HG02623 (cell line): ENCODE measurements around the gene LYPD6.

Experiments used
- ATAC-seq: cut with Tn5 transposase; IDR thresholded peaks from one replicate; pipeline ENCODE4 v1.9.1; 2021; ENCODE audit warnings: moderate library complexity; ENCODE audit not compliant: unreplicated experiment

Gene LYPD6

GRCh38 chr2:149346272-149346671 is 15.9 kb downstream of the LYPD6 start:
- ATAC-seq, result no peak

DNA sequence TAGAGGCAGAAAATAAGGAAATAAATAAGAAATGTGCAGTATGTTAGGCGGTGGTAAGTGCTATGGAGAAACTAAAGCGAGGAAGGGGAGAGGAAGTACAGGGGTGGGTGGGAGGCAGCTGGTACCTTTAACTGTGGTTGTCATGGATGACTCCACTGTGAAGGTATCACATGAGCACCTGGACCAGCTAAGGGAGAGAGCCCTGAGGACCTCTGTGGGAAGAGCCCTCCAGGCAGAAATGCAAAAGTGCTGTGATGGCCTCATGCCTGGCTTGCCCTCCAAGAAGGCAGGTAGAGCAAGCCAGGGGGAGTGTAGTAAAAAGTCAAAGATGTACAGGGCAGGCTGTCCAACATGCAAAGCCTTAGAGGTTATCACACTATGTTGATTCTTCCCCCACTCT is 17.9 kb downstream of the LYPD6 start:
- no peak for ATAC-seq

DNA sequence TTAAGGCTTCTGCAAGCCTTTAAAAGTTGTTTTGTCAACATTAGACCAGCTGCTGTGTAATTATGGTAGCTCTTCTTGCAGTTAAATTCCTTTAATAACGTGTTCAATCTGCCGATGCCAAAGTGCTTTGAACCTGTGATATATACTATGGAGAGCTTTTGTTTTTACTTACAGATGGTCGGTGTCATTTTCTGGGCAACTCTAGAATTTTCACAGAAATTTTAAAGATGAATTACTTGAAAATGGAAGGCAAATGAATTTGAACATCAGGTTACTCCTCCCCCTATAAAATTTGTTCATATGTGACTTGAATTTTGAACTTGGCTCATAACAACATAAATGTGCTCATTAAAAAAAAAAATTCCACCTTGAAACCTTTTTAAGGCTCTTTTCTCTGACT is 23.0 kb downstream of the LYPD6 start:
- ATAC-seq, result no peak

GRCh38 chr2:149355716-149356422 is 25.5 kb downstream of the LYPD6 start:
- ATAC-seq, result no peak

GRCh38 chr2:149357058-149357457 is 26.7 kb downstream of the LYPD6 start:
- ATAC-seq, result no peak

GRCh38 chr2:149360106-149360505 is 29.7 kb downstream of the LYPD6 start:
- ATAC-seq, result no peak

DNA sequence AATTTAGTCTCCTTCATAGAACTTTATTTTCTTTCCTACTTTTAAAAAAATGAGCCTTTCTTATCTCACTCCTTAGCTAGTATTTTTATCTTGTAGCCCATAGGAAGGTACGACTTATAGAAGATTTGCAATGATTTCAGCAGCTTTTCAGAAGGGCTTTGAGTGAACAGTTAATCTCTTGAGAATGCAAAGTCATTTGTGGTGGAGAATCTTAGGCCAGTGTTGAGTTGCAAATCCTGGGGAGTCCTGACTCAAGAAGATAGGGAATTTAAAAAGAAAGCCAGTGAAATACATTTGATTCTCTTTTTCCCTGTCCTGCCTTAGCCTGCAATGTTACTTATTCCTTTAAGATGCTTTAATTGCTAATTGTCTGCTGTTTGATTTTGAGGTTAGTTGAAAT is 33.6 kb downstream of the LYPD6 start:
- ATAC-seq, result no peak

DNA sequence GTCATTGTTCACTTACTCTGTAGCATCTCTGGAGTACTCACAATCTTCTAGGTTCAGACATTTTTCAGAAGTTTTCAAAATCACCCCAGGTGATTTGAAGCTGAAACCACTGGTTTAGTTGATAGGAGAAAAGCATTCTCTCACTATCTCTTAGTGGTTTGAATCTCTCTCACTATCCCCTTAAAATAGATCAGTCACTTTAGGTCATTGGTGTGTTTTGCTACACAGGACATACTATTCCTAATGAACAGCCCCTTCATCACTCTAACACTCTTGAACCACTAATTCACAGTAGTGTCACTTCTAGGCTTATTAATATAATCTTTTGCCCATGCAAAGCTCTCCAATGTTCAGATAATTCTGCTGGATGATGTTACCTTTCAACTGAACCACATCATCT is 34.5 kb downstream of the LYPD6 start:
- no peak for ATAC-seq

DNA sequence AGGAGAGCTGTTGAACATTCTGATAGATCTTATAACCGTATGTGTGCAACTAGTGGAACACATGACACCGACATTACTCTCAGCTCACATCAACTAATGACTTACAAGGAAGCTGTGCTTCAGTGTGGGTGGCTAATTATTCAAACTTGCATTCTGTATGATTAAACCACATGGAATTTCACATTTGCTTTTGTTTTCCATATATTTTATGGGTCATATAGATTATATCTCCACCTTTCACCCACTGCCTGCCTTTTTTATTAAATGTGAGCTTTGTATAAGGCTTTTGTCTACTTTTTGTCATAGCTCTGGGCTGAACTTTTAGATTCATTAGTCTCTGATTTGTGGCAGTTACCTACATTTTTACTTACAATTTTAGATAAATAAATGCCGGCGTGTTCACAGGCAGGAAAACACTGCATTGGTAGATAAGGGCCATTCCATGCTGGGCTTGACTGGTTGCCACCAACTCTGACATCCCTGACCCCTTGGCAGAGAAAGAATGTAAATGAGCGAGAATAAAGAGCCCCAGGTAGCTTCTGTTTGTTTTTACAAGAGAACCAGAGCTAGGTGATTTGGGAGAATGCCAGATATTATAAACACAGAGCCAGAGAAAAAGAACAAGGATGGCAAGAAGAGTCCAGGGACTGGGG is 35.7 kb downstream of the LYPD6 start:
- no peak for ATAC-seq

DNA sequence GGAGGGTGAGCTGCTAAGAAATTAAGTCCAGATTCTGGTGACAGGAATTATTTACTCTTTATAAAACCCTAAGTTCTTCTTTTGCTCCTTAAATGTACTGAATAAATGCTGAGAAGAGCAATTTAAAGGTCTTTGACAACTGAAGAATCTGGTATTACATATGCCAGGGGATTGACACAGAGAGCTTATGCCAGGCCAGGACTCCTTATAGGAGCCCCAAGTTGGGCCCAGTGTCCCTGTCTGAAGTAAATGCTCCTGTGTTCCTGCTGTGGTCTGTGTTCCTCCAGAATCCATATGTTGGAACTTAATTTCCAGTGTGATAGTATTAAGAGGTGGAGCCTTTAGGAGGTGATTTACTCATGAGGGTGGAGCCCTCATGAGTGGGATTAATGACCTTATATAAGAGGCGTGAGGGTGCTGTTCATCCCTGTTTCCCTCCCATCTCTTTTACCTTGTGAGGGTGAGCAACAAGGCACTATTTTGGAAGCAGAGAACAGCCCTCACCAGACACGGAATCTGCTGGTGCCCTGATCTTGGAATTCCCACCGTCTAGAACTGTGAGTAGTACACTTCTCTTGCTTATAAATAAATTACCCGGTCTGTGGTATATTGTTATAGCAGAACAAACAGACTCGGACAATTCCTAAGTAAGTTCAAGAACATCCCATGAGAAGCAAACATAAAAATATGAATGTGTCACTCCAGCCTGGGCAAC is 39.8 kb downstream of the LYPD6 start:
- ATAC-seq, result no peak

DNA sequence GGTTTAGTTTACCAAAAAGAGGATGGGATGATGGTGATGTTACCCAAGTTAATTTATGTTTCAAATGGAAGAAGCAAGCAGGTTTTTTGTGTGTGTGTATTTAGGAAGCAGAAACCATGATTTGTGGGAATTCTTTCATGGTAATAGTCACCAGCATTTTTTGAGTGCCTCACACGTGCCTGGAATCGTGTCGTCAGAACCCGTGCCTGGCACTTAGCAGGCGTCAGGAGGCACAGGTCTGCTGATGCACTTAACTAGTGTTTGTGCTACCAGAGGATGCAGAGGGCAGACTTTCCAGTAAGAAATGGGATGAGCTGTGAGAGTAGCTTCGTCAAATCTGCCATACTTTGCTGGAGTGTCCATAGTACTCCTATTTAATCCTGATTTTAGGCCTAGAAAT is 41.1 kb downstream of the LYPD6 start:
- ATAC-seq, result no peak

- no peak for ATAC-seq
Measured at GRCh38 chr2:149375801-149376361, 45.5 kb downstream of the LYPD6 start.

- no peak for ATAC-seq
Measured at GRCh38 chr2:149380205-149380604, 49.8 kb downstream of the LYPD6 start.

GRCh38 chr2:149383340-149383739 is 53.0 kb downstream of the LYPD6 start:
- no peak for ATAC-seq

- ATAC-seq, result no peak
Measured at GRCh38 chr2:149385350-149385749, 55.0 kb downstream of the LYPD6 start.

DNA sequence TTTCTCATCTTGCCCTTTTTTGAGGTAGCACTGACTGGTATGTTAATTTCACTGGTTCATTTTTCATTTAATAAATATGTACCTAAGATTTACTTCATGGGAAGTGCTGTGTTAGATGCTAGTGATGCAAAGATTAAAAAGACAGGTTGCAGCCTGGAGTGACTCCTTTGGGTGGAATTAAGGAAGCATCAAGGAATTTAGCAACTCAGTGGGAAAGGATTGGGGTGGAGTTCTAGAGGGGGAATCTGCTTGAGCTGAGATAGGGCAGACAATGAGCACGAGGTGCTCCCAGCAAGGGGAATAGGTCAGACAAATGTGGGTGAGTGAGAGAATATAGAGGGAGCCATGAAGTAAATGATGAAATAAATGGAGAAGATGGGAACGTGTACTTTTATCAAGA is 57.0 kb downstream of the LYPD6 start:
- ATAC-seq, result no peak

GRCh38 chr2:149388120-149388816 is 57.9 kb downstream of the LYPD6 start:
- ATAC-seq, result no peak

DNA sequence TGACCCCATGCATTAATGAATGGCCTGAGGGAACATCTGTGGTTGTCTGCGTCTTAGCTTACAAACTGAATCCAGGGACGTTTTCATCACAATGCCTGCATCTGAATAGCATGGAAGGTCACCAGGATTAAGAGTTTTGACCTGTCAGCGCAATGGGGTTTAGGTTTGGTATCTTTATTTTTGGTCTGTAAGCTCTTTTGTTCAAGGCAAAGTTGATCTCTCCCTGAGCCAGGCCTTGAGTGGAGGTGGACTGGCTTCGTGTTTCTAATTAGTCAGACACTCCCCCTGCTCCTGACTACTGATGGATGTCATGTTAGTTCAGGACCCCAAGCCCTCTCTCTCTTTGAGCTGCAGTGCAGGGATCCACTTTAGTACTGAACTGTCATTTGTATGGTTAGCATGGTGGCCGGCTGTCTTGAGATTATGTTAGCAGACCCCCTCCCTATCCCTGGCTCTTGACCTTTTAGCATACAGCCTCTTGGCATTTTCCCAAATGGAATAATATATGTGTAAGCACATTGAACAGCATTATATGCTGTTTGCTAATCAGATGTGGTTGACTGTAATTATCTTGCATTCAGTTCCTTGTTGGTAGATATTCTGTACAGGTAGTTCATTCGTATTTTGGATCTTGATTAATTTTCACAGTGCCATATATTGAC is 59.2 kb downstream of the LYPD6 start:
- ATAC-seq, result no peak

DNA sequence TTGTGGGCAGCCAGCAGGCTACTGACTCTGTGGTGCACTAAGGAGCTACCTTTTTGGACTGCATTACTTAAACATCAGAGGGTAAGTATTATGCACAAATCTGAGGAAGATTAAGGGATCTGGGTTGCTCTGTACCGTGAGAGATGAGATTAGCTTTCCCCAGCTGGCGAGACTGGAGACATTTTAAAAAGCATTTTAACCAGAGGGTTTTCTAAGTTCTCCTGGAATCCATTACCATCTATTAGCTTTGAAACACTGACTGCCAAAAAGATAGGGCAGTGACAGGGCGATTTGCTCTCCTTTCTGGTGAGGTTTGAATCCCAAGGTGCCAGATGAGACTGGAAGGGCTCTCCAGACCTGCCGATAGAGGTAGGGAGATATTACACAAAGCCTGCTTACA is 63.2 kb downstream of the LYPD6 start:
- ATAC-seq, result no peak

DNA sequence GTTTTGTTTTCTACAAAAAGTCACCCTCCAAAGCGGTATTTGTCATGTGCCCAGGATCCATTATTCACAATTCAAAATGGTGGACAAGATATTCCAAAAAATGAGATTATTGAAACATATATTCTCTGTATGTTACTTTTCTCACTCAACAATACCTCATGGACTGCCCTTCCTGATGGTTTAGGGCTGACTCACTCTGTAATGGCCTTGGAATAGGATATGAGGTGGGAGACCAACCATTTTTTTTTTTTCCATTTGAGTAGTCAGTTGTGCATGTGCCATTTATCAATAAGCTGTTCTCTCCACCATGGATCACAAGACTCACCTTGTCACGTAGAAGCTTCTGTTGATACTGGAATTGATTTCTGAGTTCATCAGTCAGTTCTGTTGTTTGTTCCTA is 64.5 kb downstream of the LYPD6 start:
- ATAC-seq, result no peak
